GM19397 (cell line): ENCODE results near the gene PARD3B.

Experiments
- ATAC-seq: cut with Tn5 transposase; IDR thresholded peaks from one replicate; pipeline ENCODE4 v1.9.1; 2021; ENCODE audit warnings: mild to moderate bottlenecking, moderate library complexity; ENCODE audit not compliant: unreplicated experiment

The PARD3B gene

DNA sequence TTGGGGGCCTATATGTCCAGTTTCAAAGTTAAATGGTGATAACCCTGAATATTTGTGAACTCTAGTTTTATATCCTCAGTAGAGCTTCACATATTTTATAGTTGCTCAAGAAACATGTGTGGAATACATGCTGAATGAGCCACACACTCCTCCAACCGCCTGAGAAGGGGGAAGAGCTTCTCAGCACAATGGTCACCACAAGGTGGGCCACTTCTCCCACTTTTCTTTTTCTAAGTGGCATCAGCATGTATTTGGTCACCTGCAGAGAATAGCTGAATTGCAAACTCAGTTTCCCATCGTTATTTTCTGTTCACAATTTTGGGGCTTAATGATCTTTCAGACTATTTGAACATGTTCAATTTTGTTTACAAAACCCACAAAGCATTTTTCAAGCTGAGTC is 340.5 kb downstream of the PARD3B start:
- ATAC-seq = no peak

DNA sequence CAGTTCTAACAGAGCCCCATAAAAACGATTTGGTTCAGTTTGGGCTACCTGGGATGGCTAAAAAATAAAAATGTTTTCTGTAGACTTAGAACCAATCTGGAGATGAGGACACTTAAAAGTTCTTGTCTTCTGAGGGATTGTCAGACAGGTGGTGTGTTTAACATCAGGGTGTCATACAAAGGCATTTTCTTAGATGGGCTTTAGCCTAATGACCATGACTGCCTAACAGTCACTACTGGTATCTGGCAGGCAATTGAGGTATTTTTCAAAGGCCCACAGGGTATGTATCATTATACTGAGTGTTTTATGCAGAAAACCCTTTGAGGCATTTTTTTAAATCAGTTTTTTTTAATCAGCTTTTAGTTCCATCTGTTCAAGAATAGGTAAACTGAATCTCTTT is 341.4 kb downstream of the PARD3B start:
- ATAC-seq = no peak

DNA sequence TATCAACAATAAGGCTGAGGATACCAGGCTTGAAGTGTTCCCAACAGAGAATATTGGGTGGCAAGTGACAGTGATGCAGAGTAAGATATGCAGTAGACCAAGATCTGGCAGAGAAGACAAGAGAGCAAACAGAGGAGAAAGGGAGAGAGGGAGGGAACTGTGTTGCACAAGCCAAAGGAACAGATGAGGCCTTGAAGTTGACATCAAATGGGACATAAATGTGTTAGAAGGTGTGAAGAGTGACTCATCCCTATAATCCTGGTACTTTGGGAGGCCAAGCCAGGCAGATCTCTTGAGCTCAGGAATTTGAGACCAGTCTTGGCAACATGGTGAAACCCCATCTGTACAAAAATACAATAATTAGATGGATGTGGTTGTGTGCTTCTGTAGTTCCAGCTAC is 342.9 kb downstream of the PARD3B start:
- ATAC-seq = no peak

DNA sequence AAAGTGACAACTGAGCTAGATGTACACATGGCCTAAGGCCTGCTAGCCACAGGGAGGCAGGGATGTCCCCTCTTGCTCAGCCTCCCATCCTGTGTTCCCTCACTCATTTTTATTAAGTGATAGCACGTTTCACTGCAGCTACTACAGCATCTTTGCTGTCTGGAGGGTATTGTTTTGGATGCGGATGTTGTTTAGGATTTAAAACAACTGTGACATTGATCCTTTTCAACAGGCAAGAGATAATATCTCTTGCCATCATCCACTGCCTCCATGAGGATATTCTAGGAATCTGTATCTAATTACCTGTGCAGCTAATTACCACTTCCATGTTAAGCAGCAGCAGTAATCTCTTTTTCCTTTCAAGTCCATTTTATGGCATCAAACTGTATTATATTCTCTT is 345.4 kb downstream of the PARD3B start:
- no peak for ATAC-seq

DNA sequence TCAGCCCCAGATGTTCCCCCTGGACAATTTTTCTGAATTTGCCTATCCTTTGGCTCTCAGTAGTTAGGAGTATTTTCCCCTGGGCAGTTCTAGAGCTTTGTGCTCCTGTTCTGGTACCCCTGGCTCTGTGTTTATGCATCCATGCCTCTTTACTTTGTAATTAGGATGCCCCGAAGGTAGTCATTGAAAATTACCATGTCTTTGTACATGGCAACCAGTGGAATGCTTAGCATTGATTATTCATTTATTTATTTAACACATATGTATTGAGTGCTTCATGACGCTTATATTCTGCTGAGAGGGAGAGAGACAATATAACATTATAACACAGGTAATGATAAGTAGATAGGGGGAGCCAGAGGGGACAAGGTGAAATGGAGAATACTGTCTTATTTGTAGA is 346.5 kb downstream of the PARD3B start:
- no peak for ATAC-seq

DNA sequence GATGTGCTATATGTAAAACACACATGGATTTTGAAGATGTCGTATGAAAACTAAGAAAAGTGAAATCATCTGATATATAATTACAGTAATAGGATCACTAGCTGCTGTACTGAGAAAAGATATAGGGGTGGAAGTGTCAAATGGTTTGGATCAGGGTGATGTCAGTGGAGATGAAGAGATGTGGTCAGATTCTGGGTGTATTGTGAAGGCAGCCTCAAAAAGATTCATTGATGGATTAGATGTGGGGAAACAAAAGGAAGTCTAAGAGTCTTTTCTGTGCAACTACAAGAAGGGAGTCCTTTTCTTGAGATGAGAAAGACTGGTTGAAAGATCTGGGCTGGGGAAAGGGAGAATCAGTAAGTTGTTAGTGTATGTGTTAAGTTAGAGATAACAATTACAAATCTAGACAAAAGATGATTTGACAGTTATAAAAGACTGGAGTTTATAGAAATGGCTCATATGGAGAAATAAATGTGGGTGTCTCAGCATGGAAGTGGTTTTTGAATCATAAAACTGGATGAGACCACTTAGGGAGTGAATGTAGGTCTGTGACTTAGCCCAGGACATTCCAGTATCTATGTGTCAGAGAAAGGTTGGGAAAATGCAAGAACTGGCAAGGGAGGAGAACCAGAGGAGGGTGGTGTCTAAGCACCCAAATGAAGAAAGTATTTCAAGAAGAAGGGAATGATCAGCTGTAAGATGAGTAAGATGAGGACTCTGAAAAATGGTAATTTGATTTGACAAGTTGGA is 347.4 kb downstream of the PARD3B start:
- no peak for ATAC-seq

DNA sequence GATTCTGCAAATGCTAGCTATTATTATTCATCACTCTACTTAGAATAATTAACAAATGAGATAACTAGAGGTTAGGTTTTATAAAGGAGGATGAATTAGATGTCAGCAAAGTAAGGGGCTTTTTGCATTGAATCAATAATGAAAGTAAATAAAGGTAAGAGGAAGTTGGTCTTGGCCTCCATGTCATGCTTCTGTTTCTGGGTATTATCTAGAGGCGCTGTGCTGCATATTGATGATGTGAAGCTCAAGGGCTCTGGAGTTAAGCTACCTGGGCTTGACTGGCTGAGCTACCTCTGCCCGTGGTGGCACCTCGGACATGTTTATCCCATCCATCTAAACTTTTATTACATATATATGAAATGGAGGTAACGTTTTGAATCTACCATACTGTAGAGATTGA is 350.9 kb downstream of the PARD3B start:
- ATAC-seq = no peak

DNA sequence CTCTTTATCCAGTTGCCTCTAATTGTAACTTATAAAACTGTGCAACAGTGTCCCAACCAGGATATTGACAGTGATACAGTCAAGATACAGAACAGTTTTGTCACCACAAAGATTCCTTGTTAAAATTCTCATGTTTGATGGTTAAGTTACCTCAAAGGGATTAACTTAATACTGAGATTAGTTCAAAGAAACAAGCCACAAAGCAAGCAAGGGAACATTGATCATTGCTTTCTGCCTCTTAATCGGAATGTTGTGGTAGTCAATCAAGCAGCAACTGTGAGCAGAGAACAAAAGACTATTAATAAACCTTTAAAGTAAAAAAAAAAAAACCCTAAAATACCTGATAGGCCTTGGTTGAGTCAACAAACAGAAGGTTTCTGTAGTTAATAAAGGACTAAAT is 352.3 kb downstream of the PARD3B start:
- no peak for ATAC-seq

DNA sequence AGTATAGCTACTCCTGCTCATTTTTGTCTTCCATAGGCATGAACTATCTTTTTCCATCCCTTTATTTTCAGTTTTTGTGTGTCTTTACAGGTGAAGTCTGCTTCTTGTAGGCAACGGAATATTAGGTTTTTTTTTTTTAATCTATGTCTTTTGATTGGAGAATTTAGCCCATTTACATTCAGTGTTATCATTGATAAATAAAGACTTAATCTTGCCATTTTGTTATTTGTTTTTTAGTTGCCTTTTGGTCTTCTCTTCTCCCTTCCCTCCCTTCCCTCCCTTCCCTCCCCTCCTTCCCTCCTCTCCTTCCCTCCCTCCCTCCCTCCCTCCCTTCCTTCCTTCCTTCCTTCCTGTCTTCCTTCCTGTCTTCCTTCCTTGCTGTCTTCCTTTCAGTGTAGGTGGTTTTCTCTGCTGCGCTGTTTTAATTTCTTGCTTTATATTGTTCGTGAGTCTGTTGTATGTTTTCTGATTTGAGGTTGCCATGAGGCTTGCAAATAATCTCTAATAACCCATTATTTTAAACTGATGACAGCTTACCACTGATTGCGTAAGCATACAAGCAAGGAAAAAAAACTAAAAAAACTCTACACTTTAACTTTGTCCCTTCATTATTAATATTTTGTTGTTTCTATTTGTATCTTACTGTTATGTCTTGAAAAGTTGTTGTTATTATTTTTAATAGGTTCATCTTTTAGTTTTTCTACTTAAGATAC is 353.8 kb downstream of the PARD3B start:
- ATAC-seq = no peak

DNA sequence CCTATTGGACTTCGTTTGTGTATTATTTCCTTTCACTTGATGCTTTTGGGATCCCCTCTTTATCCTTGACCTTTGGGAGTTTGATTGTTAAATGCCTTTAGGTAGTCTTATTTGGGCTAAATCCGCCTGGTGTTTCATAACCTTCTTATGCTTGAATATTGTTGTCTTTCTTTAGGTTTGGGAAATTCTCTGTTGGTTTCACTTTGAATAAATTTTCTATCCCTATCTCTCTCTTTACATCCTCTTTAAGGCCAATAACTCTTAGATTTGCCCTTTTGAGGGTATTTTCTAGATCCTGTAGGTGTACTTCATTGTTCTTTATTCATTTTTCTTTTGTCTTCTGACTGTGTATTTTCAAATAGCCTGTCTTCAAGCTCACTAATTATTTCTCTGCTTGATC is 354.7 kb downstream of the PARD3B start:
- no peak for ATAC-seq

DNA sequence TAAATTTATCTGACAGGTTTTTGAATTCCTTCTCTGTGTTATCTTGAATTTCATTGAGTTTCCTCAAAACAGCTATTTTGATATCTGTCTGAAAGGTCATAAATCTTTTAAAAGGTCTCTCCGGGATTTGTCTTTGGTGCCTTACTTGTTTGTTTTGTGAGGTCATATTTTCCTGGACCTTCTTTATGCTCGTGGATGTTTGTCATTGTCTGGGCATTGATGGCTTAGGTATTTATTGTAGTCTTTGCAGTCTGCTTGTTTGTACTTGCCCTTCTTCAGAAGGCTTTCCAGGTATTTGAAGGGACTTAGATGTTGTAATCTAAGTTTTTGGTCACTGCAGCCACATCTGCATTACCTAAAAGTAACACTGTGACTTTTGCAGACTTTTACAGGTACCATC is 355.2 kb downstream of the PARD3B start:
- no peak for ATAC-seq

DNA sequence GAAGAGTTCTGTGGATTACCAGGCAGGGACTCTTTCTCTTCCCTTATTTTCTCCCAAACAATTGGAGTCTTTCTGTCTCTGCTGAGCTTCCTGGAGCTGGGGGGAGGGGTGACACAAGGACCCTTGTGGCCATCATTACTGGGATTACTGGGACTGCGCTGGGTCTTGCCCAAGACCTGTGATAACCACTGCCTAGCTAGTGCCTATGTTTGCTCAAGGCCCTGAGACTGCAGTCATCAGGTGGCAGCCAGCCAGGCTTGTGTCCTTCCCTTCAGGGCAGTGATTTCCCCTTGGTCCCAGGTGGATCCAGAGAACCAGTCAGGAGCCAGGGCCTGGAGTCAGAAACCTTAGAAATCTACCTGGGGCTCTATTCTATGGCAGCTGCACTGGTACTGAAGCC is 355.6 kb downstream of the PARD3B start:
- ATAC-seq = no peak

DNA sequence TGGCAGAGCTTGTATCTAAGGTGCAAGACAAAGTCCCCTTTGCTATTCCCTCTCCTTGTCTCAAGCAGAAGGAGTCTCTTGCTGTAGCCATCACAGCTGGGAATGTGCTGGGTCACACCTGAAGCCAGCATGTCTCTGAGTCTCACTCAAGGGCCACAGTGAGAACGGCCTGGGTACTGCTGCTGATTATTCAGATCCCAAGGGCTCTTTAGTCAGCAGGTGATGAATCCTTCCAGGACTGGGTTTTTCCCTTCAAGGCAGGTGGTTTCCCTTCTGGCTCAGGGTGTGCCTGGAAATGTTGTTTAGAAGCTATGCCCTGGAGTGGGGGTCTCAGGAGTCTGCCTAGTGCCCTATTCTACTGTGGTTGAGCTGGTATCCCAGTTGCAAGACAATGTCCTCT is 356.3 kb downstream of the PARD3B start:
- no peak for ATAC-seq

DNA sequence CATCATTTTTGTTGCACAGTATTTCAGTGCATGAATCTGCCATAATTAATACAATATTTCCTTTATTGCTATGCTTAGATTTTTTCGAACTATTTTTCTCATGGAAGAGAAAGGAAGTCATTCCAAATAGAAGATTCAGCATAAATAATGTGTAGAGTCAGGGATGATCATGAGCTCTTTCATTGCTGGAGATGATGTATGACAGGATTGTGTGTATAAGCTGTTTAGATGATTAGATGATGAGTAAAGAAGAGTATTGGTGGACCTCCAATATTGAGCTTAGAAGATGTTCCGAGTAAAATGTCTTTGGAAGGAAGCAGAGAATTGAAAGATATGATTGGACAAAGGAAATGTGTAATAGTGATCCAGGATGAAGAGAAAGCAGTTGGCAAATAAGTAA is 364.5 kb downstream of the PARD3B start:
- ATAC-seq = no peak

DNA sequence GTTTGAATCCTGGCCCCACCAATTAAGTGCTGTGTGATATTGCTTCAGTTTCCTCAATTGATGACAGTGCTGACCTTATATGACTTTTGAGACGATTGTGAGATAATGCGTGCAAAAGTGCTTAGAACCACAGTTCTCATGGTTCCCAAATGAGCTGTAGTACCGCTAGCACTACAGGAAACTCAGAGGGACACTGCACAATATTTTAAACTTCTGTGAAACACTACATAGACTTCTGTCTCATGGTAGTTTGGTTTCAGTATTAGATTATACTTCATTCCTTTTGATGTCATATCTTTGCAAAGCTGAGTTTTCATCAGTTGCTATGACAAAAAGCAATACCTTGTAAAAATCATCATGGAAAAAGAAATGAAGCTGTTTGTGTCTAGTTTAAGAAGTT is 368.0 kb downstream of the PARD3B start:
- no peak for ATAC-seq

DNA sequence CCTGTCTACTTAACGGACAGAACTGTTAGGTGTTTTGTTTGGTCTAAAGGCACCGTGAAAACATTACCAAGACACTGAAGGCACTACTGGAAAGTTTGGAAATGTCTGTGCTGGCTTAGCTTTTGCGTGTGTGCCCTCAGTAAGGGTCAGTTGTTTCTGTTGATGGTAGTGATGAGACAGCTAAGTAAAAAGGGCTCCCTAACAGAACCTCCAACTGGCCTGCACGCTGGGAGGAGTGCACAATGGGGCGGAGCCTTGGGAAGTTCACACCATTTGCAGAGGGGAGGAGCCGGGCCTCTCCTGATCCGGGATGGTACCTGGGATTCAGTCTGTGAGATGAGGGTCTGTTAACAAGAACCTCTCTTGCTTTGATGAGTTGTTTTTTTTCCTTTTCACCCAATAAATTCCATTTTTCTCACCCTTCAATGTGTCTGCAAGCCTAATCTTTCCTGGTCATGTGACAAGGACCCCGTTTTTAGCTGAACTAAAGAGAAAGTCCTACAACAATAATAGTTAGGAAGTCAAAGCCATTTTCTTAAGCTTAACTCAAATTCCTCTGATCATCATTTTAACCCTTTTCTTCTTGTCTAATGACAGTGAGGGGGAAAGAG is 368.7 kb downstream of the PARD3B start:
- ATAC-seq = no peak

DNA sequence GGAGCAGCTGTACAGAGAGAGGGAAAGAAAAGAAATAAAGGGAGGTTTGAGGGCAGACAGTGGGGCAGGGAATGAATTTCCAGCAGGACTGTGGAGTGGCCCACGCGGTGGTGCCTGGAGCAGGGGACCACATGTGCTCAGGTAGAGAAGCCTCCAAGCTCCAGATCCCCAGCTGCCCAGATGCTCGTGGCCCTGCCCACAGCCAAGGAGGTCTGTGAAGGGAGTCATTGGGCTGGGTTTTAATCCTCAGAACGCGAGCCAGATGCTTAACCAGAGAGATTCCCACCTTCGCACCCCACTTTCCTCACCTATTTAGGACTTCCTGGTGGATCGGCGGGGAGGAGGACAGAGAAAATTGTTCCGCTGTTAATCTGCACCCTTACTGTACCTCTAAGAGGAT is 369.4 kb downstream of the PARD3B start:
- ATAC-seq = no peak

DNA sequence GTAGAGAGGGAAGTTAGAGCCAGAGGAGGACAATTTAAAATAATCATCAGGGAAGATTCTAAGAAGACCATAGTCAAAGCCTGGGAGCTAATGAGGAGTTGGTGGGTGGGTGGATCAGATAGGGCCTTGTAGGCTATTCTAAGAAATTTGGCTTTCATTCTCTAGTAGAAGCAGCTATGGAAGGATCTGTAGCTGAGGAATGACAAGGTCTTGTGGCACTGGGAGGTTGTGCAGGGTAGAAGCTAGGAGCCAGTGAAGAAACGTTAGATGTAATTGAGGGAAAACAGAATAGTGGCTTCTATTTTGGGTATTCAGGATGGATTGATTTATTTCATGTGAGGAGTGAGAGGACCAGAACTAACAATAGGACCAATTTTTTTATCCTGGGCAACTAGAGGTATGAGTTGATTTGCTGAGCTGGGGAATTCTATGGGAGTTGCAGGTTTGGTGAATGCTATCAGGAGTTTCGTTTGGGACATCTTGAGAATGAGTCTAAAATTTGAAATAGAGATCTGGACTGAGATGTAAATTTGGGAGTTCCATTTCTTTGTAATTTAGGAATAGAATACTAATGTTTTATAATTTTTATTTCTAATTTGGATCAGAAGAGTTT is 371.9 kb downstream of the PARD3B start:
- no peak for ATAC-seq

DNA sequence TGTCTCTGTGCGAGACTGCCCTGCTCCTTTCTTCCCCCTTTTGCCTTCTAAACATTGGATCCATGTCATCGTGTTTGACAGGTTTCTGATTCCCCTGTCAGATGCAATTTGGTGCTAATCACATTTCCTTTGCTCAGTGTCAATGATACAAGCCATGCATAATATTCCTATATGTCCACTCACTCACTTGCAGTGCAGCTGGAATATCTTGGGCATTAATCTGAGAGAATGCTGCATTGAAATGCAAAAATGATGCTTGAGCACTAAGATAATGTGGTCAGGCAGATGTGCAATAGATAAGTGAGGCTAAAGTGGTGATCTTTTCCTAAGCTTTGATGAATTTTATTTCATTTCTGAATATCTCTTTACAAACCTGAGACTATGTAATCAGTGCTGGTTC is 375.5 kb downstream of the PARD3B start:
- ATAC-seq = no peak

DNA sequence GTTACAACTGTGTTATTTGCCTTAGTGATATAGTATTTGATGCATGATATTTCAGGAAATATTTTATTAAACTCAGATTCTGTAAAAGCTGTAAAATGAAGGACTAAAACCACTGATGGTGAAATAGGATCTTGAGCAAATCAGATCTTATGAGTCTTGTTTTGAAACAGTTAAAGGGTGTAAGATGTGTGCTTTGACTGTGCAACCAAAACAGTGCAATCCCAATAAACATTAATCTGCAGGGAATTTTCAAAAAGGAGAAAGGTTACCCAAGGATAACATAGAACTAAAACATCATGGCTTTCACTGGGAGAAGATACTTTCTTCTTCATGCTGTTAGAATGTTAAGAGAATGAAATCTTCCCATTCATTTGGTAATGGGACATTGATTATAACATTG is 378.7 kb downstream of the PARD3B start:
- no peak for ATAC-seq

DNA sequence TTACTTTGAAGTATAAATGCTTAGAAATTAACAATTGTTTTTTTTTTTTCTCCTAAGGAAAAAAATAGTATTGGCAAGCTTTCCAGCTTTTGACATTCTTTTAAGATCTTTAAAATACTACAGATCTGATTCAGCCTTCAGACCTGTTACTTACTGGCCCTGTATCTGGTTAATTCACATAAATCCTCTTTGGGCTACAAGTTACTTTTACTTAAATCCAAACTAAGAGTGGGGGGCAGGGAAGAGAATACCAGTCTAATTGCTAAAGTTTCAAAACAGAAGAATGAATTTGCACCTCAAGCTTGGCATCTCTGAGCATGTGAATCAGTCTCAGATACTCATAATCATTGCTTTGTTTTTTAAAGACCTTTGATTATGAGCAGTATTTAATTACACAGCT is 386.3 kb downstream of the PARD3B start:
- no peak for ATAC-seq
